Measurements from ENCODE around the gene AP1S1. TPM values are rescaled to one million over a fixed set of nuclear protein-coding genes. Genes with fewer than 3 reads are reported as not detected.

The AP1S1 gene
- total and polyA plus RNA-seq, 2 of the 13 experiments (the other 11 are each of a cell fraction or from before 2014, with no cell fraction given): 57.5 to 68.1 TPM

GRCh38 chr7:101108330-101108857 is 45.9 kb upstream of the AP1S1 start (continued):
- TF ChIP-seq, protein P1, sequence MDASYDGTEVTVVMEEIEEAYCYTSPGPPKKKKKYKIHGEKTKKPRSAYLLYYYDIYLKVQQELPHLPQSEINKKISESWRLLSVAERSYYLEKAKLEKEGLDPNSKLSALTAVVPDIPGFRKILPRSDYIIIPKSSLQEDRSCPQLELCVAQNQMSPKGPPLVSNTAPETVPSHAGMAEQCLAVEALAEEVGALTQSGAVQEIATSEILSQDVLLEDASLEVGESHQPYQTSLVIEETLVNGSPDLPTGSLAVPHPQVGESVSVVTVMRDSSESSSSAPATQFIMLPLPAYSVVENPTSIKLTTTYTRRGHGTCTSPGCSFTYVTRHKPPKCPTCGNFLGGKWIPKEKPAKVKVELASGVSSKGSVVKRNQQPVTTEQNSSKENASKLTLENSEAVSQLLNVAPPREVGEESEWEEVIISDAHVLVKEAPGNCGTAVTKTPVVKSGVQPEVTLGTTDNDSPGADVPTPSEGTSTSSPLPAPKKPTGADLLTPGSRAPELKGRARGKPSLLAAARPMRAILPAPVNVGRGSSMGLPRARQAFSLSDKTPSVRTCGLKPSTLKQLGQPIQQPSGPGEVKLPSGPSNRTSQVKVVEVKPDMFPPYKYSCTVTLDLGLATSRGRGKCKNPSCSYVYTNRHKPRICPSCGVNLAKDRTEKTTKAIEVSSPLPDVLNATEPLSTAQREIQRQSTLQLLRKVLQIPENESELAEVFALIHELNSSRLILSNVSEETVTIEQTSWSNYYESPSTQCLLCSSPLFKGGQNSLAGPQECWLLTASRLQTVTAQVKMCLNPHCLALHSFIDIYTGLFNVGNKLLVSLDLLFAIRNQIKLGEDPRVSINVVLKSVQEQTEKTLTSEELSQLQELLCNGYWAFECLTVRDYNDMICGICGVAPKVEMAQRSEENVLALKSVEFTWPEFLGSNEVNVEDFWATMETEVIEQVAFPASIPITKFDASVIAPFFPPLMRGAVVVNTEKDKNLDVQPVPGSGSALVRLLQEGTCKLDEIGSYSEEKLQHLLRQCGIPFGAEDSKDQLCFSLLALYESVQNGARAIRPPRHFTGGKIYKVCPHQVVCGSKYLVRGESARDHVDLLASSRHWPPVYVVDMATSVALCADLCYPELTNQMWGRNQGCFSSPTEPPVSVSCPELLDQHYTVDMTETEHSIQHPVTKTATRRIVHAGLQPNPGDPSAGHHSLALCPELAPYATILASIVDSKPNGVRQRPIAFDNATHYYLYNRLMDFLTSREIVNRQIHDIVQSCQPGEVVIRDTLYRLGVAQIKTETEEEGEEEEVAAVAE (CRISPR knock-in tag; IDR thresholded peaks at IDR 0.05; ENCODE audit: borderline replicate concordance): no peak
- TF ChIP-seq FOXK2 (IDR thresholded peaks at IDR 0.05): no peak
- peak; percentile 63; the same call in 1 of the 2 replicates for TF ChIP-seq ZNF788 (CRISPR knock-in tag; IDR thresholded peaks at IDR 0.05; ENCODE audit: borderline replicate concordance)
- no peak; the same call in 1 of the 2 replicates for TF ChIP-seq ZNF724P (CRISPR knock-in tag; IDR thresholded peaks at IDR 0.05; ENCODE audit: borderline replicate concordance)
- TF ChIP-seq ZNF580 (CRISPR knock-in tag; IDR thresholded peaks at IDR 0.05; ENCODE audit: borderline replicate concordance, low read depth): no peak
- peak; percentile 58 for TF ChIP-seq TEAD3 (CRISPR knock-in tag; optimal IDR thresholded peaks at IDR 0.05; ENCODE audit: borderline replicate concordance)
- no peak for TF ChIP-seq LBX2 (CRISPR knock-in tag; IDR thresholded peaks at IDR 0.05; ENCODE audit: borderline replicate concordance)
- peak; percentile 14; the same call in 1 of the 3 replicates for TF ChIP-seq MXI1 (IDR thresholded peaks at IDR 0.05; ENCODE audit: borderline replicate concordance, low read depth, low read length)
- 0 out of 2 replicates have a peak, but pooled peaks have one; percentile 21 for TF ChIP-seq RERE (CRISPR knock-in tag; IDR thresholded peaks at IDR 0.05; ENCODE audit: low read depth)
- TF ChIP-seq ZNF33A (CRISPR knock-in tag; IDR thresholded peaks at IDR 0.05; ENCODE audit: borderline replicate concordance): no peak
- TF ChIP-seq ARID5B (CRISPR knock-in tag; IDR thresholded peaks at IDR 0.05): 0 out of 2 replicates have a peak, but pooled peaks have one; percentile 51
- no peak for TF ChIP-seq ZKSCAN8 (CRISPR knock-in tag; IDR thresholded peaks at IDR 0.05; ENCODE audit: borderline replicate concordance)

All from HepG2 (cell line).